A673 (cell line): ENCODE measurements around the gene USF2. TPM values are rescaled to one million over a fixed set of nuclear protein-coding genes. Genes with fewer than 3 reads are reported as not detected.

Source experiments
- BruUV-seq: library from RNA; stranded (reverse); fragments of 400-500 nt; replicated peaks from 2 replicates; lab custom pipeline; 2021; lab: Mats Ljungman, UMichigan
- CTCF ChIA-PET: fragments of 300-600 bp; sonication (Branson Sonifier 250); formaldehyde crosslinking; loops from one replicate; lab custom pipeline; 2022; ENCODE audit warnings: antibody characterized with exemption; lab: Charles Lee
- POLR2A ChIA-PET: fragments of 300-600 bp; sonication (Branson Sonifier 250); formaldehyde crosslinking; loops from one replicate; lab custom pipeline; 2022; ENCODE audit warnings: antibody characterized with exemption; ENCODE audit not compliant: low non-redundant PET; lab: Charles Lee
- DNase-seq: peaks from one replicate; pipeline ENCODE4 v3.0.0-alpha.2; 2015; ENCODE audit warnings: low spot score
- H3K27ac ChIP-seq: fragments of 200-600 bp; sonication (generic); 2 replicates; pipeline ENCODE4 v1.5.1; 2016; ENCODE audit warnings: mixed run types, low read depth, mild to moderate bottlenecking, mixed read lengths, antibody characterized with exemption, low read length; ENCODE audit not compliant: poor library complexity, severe bottlenecking
- H3K27me3 ChIP-seq: fragments of 200-600 bp; sonication (generic); replicated peaks from 2 replicates; pipeline ENCODE4 v1.6.1; 2017; ENCODE audit warnings: mixed run types, low read depth, mild to moderate bottlenecking, mixed read lengths, antibody characterized with exemption, low read length; ENCODE audit not compliant: insufficient read depth, poor library complexity
- H3K36me3 ChIP-seq: fragments of 200-600 bp; sonication (generic); 2 replicates; pipeline ENCODE4 v1.6.1; 2016; ENCODE audit warnings: mixed run types, mild to moderate bottlenecking, mixed read lengths, antibody characterized with exemption, low read length; ENCODE audit not compliant: insufficient read depth, poor library complexity, severe bottlenecking
- H3K4me1 ChIP-seq: fragments of 200-600 bp; sonication (generic); 2 replicates; pipeline ENCODE4 v1.6.1; 2017; ENCODE audit warnings: mixed run types, mild to moderate bottlenecking, mixed read lengths, antibody characterized with exemption, low read length; ENCODE audit not compliant: insufficient read depth, poor library complexity, severe bottlenecking
- H3K4me3 ChIP-seq: fragments of 200-600 bp; sonication (generic); 2 replicates; pipeline ENCODE4 v1.5.1; 2016; ENCODE audit warnings: low read depth, mixed run types, mild to moderate bottlenecking, mixed read lengths, low read length; ENCODE audit not compliant: poor library complexity, severe bottlenecking
- H3K9me3 ChIP-seq: fragments of 200-600 bp; sonication (generic); 2 replicates; pipeline ENCODE4 v1.6.1; 2016; ENCODE audit warnings: mixed run types, low read depth, mild to moderate bottlenecking, mixed read lengths, antibody characterized with exemption, low read length; ENCODE audit not compliant: poor library complexity, severe bottlenecking
- CTCF ChIP-seq: fragments of 300-800, 200-600 bp; sonication (generic); conservative IDR thresholded peaks from 2 replicates; pipeline ENCODE4 v1.5.1; 2017; ENCODE audit warnings: low read depth, mild to moderate bottlenecking, antibody characterized with exemption, low read length, moderate library complexity, mixed read lengths
- EZH2 ChIP-seq: fragments of 200-600 bp; sonication (generic); IDR thresholded peaks from 2 replicates; pipeline ENCODE4 v1.6.1; 2017; ENCODE audit warnings: borderline replicate concordance, low read depth, mild to moderate bottlenecking, mixed read lengths, antibody characterized with exemption, low read length; ENCODE audit not compliant: poor library complexity, severe bottlenecking
- intact Hi-C: fragments of 100-400 bp; cut with micrococcal nuclease; formaldehyde crosslinking; loops from one replicate; pipeline ENCODE4 v1.10.0; 2022; ENCODE audit not compliant: unreplicated experiment
- total RNA-seq: library from RNA; stranded (reverse); gene quantifications from 2 replicates; pipeline ENCODE4 v1.2.3, GENCODE V29; 2021

USF2 gene
- total RNA-seq, 1 experiment from 2014 or later = 82.0 TPM

GRCh38 chr19:35224681-35225571 lies 43.8 kb upstream of the USF2 start:
- BruUV-seq = no TSS peak
- ChIA-PET CTCF (no interaction called here), POLR2A (no interaction called here)
- DNase-seq = no peak
- TF ChIP-seq CTCF (no peak), EZH2 (no peak)
- no peaks in the 10 kb centered on the region for H3K36me3 ChIP-seq
- no peak overlapping the region for H3K4me3 ChIP-seq
- intact Hi-C loops = no loop called here
- no peaks in the 10 kb centered on the region for H3K4me1 ChIP-seq
- H3K27me3 ChIP-seq = no peaks in the 10 kb centered on the region
- no peaks in the 10 kb centered on the region for H3K9me3 ChIP-seq
- no peak overlapping the region for H3K27ac ChIP-seq

- Histone ChIP-seq H3K4me3 (no peak overlapping the region), H3K4me1 (no peaks in the 10 kb centered on the region), H3K9me3 (no peaks in the 10 kb centered on the region), H3K36me3 (no peaks in the 10 kb centered on the region), H3K27ac (no peak overlapping the region), H3K27me3 (no peaks in the 10 kb centered on the region)
- TF ChIP-seq EZH2 (no peak), CTCF (no peak)
- ChIA-PET CTCF (no interaction called here), POLR2A (no interaction called here)
- DNase-seq = no peak
- intact Hi-C loops = no loop called here
- BruUV-seq = no TSS peak
Observed at GRCh38 chr19:35225951-35226350, 42.8 kb upstream of the USF2 start.

GRCh38 chr19:35226748-35227147 lies 42.0 kb upstream of the USF2 start:
- TF ChIP-seq CTCF (no peak), EZH2 (no peak)
- Histone ChIP-seq H3K27ac (no peak overlapping the region), H3K4me3 (no peak overlapping the region), H3K36me3 (no peaks in the 10 kb centered on the region), H3K9me3 (no peaks in the 10 kb centered on the region), H3K4me1 (no peaks in the 10 kb centered on the region), H3K27me3 (no peaks in the 10 kb centered on the region)
- DNase-seq = no peak
- CTCF ChIA-PET = no interaction called here
- intact Hi-C loops = no loop called here
- no TSS peak for BruUV-seq
- POLR2A ChIA-PET = no interaction called here
